GM21423 (cell line): Measurements from ENCODE around the gene NKD1.

ENCODE experiments used
- ATAC-seq: cut with Tn5 transposase; IDR thresholded peaks from one replicate; pipeline ENCODE4 v1.9.1; 2021; ENCODE audit warnings: mild to moderate bottlenecking, moderate library complexity; ENCODE audit not compliant: unreplicated experiment

NKD1 gene

DNA sequence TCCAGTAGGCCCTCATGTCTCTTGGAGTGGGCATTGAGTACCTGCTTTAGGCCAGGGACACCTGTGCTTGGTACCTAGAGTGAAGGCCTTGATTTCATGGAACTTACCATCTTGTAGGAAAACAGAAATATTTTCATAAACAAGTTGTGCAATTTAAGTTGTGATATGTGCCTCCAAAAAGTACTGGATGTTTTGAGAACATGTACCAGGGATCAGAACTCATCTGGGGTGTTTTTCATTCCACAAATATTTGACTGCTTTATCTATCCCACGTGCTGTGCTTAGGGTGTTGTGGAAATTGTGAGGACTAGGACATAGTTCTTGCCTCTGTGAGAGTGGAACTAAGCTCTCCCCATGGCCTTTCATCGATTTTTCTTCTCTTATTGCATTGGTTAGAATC lies 8.8 kb downstream of the NKD1 start:
- no peak for ATAC-seq

DNA sequence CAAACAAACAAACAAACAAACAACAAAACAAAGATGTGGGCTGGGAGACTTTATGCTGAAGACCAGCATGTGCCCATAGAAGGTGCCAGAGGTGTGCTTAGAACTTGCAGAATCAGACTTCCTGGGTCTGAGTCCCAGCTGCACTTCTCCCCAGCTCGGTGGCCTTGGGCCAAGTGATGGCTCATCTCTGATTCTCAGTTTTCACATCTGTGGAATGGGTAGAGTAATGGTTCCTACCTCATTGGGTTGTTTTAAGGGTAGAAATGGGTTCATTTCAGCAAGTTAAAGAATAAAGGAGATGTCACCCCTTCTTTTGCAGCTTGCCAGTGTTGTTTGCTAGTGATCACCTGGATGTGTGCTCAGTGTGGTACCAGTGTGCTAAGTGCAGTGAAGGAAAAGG lies 10.7 kb downstream of the NKD1 start:
- ATAC-seq = no peak

GRCh38 chr16:50559342-50559741 lies 11.1 kb downstream of the NKD1 start:
- no peak for ATAC-seq

GRCh38 chr16:50559804-50560514 lies 11.8 kb downstream of the NKD1 start:
- no peak for ATAC-seq

GRCh38 chr16:50560903-50561863 lies 13.0 kb downstream of the NKD1 start:
- no peak for ATAC-seq

GRCh38 chr16:50562657-50563056 lies 14.5 kb downstream of the NKD1 start:
- no peak for ATAC-seq

DNA sequence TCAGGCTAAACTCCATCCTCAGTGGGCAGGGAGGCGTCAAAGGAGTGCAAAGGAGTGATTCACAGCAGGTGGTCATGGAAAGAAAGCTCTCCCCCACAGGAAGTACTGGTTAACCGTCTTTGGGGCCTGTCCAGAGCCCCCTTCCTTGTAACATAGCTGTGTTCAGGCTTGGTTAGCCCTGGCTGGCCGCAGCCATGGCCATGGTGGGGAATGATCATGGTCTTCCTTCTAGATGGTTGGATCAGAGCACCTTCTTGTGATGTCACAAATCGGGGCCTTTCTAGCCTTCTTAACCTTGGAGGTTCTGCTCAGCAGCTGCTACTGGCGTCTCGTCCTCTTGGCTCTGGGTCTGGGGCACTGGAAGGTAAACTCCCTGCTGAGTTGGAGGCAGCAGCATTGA lies 15.8 kb downstream of the NKD1 start:
- ATAC-seq = no peak

DNA sequence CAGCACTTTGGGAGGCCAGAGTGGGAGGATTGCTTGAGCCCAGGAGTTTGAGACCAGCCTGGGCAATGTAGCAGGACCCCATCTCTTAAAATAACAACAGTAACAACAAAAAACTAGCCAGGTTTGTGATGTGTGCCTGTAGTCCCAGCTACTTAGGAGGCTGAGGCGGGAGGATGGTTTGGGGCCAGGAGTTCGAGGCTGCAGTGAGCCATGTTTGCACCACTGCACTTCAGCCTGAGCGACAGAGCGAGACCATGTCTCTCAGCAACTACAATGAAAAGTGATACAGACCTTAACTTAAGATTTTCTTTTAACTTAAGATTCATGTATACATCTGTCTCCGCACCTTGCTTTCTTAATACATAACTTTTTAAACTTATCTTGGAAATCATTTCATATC lies 17.2 kb downstream of the NKD1 start:
- no peak for ATAC-seq

- ATAC-seq = no peak
Measured at GRCh38 chr16:50566014-50566962, 18.1 kb downstream of the NKD1 start.

GRCh38 chr16:50567651-50568050 lies 19.5 kb downstream of the NKD1 start:
- no peak for ATAC-seq

GRCh38 chr16:50568187-50568815 lies 20.1 kb downstream of the NKD1 start:
- no peak for ATAC-seq

DNA sequence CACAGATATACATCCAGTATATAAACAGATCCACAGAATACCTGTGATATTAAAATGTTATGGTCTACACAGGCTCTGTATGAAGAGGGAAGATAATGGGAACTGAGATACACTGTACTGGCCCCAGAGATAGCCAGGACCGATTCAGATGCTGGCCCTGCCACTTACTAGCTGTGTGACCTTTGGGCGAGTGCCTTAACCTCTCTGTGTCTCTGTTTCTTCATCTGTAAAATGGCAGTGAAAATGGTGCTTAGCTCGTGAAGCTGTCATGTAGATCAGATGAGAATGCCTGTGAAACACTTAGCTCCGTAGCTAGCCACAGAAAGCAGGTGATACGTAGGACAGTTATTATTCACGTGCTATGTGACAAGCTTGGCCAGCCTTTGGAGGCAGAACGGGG lies 22.2 kb downstream of the NKD1 start:
- ATAC-seq = no peak

DNA sequence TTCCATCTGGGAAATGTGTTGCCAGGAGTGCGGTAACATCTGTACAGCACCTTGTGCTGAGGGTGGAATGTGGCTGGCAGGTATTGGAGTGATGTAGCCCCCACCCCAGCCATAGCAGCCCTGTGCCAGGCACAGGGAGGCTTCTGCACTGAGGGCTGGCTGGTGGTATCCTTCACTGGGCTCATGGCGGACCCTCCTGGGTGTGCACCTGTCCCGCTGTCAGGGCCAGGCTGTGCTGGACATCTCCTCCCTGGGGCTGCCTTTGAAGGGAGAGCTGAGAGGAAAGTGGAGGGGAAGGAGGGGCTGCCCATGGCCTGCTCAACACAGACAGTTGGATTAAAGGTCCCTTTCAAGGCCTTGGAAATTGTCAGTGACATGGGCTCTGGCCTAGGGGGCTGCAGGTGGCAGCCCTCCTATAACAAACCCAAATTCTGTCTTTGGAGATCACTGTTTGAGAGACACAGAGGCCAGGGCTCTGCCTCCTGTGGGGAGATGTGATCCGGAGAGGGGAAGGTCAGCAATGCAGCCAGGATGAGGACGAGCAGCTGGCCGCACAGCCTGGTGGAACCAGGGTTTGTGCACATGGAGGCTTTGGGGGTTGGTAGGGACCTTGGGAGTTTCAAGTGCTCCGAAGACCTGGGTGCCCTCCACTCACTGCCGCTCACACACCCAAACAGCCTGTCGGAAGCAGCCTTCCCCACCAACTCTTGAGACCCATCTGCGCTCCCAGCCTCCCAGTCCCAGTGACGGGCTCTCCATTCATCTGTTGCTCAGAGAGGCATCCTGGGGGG lies 22.8 kb downstream of the NKD1 start:
- ATAC-seq = no peak

DNA sequence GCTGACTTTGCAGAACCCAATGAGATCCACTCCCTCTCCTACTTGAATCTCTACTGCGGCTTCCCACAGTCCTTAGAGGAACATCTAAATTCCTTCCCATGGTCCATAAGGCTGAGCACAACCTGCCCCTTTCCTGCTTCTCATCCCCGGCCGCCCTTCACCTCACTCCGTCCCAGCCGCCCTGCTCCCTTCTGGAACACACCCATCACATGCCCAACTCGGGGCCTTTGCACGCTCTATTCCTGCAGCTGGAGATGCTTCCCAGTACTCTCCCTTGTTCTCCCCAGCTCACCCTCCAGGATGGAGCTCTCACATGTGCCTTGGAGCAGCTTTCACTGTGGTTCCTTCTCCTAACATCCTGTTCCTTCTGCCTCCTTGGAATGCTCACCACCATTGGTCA lies 23.6 kb downstream of the NKD1 start:
- no peak for ATAC-seq

- no peak for ATAC-seq
Measured at GRCh38 chr16:50572700-50573099, 24.5 kb downstream of the NKD1 start.

DNA sequence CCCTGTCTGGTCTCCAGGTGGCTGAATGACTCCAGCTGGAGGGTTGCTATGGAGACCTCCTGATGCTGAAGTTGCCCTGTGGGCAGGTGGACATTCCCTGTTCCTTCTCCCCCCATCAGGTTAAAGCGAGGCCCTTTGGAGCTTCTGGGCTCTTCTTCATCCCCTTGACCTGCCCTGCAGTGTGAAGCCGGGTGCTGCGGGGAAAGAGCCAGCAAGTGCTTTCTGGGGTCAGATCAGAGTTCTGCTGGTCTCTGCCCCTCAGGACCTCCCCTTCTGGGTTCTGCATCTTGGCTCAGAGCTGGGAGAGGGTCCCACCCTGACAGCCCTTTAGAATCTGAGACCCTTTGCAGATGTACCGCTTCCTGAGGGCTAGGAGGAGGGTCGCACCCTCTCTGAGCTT lies 25.1 kb downstream of the NKD1 start:
- no peak for ATAC-seq

DNA sequence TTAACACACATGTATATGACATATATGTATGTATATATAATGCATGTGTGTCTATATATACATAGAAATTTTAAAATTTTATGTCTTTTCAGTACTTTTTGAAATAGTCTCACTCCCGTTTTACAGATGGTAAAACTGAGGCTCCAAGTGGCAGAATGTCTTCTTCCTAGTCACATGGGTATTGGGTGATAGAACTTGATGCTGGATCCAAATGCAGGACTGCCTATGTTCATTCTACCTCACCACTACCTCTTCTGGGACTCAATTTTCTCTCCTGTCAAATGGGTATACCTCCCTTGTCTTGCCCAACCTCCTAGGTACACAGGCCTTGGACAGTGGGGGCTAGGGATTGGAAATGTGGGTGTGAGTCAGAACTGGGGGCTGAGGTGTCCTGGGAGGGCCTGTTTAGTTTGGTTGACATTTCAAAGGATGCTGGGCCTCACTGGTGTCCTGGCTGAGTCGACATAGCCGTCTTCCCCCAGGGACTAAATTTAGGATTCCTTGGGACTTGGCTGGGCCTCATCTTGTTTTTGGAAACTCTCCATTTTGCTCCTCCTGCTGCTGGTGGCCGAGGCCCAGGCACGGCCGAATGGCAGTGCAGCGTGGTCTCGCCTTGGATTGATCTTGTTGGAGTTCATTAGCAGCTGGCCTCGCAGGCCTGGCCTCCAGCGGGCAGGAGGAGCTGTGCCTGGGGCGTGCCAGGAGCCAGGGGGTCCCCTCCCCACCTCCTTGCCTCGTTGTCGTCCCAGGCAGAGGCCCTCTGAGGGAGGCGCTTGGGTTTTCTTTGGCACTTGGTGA lies 25.9 kb downstream of the NKD1 start:
- ATAC-seq = no peak

- ATAC-seq = no peak
Measured at GRCh38 chr16:50574745-50575136, 26.5 kb downstream of the NKD1 start.

DNA sequence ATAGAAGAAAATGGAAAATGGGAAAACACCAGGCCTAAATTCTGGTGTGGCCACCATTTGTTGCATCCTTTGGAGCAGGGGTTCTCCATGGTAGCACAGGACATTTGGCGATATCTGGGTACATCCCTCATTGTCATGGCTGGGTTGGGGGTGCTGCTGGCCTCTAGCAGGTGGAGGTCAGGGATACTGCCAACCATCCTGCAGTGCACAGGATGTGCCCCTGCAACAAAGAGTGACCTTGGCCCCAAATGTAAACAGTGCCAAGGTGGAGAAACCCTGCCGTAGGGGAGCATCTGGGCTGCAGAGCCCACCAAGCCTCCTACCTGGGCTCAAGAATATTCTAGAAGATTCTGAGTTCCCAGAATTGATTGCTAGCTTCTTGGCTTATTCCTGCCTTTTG lies 27.5 kb downstream of the NKD1 start:
- ATAC-seq = no peak
